ENCODE results near the gene NCOA6.

NCOA6 gene

DNA sequence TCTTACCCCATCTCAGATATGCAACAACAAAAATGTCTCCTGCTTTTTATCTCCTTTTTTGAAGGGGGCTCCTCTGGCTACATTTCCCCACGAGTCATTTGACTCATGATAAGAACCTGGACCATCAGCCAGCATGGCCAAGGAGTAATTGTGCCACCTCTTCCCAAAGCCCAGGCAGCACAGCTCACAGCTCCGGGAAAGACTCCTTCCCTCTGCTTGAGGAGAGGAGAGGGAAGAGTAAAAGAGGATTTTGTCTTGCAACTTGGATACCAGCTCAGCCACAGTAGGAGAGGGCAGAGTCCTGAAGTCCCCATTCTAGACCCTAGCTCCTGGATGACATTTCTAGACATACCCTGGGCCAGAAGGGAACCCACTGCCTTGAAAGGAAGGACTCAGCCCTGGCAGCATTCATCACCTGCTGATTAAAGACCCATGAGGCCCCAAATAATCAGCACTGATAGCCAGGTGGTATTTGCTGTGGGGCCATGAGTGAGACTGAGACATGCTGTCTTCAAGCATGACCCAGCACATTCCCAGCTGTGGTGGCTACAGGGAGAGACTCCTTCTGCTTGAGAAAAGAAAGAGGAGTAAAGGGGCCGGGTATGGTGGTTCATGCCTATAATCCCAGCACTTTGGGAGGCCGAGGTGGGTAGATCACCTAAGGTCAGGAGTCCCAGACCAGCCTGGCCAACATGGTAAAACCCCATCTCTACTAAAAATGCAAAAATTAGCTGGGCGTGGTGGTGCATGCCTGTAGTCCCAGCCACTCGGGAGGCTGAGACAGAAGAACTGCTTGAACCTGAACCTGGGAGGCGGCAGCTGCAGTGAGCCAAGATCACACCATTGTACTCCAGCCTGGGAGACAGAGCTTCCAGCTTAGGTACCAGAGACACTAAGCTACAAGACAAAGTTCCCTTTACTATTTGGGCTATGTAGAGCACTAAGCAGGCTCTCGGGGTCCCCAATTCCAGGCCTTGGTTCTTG, 28.1 kb downstream of the NCOA6 start:
- TF ChIP-seq GABPA (IDR thresholded peaks at IDR 0.05; ENCODE audit: low read depth) (no peak), SPI1 (IDR thresholded peaks at IDR 0.05; ENCODE audit: borderline replicate concordance, low read depth) (no peak), POLR2AphosphoS5 (IDR thresholded peaks at IDR 0.05; ENCODE audit: low read depth) (no peak)
- TF ChIP-seq, protein P1, sequence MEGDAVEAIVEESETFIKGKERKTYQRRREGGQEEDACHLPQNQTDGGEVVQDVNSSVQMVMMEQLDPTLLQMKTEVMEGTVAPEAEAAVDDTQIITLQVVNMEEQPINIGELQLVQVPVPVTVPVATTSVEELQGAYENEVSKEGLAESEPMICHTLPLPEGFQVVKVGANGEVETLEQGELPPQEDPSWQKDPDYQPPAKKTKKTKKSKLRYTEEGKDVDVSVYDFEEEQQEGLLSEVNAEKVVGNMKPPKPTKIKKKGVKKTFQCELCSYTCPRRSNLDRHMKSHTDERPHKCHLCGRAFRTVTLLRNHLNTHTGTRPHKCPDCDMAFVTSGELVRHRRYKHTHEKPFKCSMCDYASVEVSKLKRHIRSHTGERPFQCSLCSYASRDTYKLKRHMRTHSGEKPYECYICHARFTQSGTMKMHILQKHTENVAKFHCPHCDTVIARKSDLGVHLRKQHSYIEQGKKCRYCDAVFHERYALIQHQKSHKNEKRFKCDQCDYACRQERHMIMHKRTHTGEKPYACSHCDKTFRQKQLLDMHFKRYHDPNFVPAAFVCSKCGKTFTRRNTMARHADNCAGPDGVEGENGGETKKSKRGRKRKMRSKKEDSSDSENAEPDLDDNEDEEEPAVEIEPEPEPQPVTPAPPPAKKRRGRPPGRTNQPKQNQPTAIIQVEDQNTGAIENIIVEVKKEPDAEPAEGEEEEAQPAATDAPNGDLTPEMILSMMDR (IDR thresholded peaks at IDR 0.05; ENCODE audit: insufficient read depth, low read length): no peak
- TF ChIP-seq, protein P2, sequence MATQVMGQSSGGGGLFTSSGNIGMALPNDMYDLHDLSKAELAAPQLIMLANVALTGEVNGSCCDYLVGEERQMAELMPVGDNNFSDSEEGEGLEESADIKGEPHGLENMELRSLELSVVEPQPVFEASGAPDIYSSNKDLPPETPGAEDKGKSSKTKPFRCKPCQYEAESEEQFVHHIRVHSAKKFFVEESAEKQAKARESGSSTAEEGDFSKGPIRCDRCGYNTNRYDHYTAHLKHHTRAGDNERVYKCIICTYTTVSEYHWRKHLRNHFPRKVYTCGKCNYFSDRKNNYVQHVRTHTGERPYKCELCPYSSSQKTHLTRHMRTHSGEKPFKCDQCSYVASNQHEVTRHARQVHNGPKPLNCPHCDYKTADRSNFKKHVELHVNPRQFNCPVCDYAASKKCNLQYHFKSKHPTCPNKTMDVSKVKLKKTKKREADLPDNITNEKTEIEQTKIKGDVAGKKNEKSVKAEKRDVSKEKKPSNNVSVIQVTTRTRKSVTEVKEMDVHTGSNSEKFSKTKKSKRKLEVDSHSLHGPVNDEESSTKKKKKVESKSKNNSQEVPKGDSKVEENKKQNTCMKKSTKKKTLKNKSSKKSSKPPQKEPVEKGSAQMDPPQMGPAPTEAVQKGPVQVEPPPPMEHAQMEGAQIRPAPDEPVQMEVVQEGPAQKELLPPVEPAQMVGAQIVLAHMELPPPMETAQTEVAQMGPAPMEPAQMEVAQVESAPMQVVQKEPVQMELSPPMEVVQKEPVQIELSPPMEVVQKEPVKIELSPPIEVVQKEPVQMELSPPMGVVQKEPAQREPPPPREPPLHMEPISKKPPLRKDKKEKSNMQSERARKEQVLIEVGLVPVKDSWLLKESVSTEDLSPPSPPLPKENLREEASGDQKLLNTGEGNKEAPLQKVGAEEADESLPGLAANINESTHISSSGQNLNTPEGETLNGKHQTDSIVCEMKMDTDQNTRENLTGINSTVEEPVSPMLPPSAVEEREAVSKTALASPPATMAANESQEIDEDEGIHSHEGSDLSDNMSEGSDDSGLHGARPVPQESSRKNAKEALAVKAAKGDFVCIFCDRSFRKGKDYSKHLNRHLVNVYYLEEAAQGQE (IDR thresholded peaks at IDR 0.05; ENCODE audit: insufficient replicate concordance, low read depth): no peak
- no peak overlapping the region for H3K4me3 ChIP-seq (replicated peaks; ENCODE audit: insufficient read depth, low read length)
- H3K27ac ChIP-seq (replicated peaks): no peak overlapping the region
- no peaks in the 10 kb centered on the region for H3K27me3 ChIP-seq (ENCODE audit: insufficient read depth, poor library complexity, severe bottlenecking)
- no peak for DNase-seq (ENCODE audit: low read depth in 1 of 2, low spot score in 1 of 2)

DNA sequence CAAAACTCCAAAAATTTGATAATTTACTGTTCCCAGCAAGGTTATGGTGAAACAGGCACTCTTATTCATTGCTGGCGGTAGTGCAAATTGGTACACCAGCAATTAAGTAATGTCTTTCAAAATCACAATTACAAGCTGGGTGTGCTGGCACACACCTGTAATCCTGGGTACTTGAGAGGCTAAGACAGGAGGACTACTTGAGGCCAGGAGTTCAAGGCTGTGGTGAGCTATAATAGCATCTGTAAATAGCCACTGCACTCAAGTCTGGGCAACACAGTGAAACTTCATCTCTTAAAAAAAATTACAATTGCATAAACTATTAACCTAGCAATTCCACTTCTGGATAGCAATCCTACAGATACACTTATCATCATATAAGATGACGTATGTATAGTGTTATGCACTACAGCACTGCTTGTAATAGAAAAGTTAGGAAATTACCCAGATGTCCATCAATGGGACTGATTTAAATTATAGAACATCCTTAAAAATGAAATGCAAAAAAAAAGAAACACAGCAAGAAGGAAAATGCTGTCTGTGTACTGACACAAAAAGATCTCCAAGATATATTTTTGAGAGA, 31.4 kb downstream of the NCOA6 start:
- Histone ChIP-seq H3K27me3 (ENCODE audit: insufficient read depth, poor library complexity, severe bottlenecking) (no peaks in the 10 kb centered on the region), H3K27ac (replicated peaks) (no peak overlapping the region), H3K4me3 (replicated peaks; ENCODE audit: insufficient read depth, low read length) (no peak overlapping the region)
- DNase-seq (ENCODE audit: low read depth in 1 of 2, low spot score in 1 of 2): no peak
- TF ChIP-seq, protein P1 (IDR thresholded peaks at IDR 0.05; ENCODE audit: insufficient read depth, low read length): no peak
- TF ChIP-seq, protein P2 (IDR thresholded peaks at IDR 0.05; ENCODE audit: insufficient replicate concordance, low read depth): no peak
- TF ChIP-seq GABPA (IDR thresholded peaks at IDR 0.05; ENCODE audit: low read depth) (no peak), SPI1 (IDR thresholded peaks at IDR 0.05; ENCODE audit: borderline replicate concordance, low read depth) (no peak), POLR2AphosphoS5 (IDR thresholded peaks at IDR 0.05; ENCODE audit: low read depth) (no peak)

DNA sequence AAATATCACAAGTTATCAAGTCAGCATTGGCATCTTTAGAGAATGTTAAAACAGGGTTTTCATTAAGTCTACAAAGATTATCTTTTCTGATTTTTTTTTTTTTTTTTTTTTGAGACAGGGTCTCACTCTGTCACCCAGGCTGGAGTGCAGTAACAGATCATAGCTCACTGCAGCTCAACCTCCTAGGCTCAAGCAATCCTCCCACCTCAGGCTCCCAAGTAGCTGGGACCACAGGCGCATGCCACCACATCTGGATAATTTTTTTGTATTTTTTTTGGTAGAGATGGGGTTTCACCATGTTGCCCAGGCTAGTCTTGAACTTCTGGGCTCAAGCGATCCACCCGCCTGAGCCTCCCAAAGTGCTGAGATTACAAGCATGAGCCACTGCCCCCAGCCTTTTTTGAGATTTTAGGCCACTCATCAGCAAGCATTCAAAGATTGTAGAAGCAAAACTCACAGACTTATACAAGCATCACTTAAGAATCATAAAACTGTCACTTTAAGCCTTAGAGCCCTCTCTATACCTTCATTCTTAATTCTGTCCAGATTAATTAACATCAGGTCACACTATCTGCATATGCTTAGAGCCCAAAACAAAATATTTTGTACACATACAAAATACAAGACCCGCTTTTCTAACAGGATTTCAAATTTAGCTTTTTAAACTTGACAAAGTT, 32.6 kb downstream of the NCOA6 start:
- no peaks in the 10 kb centered on the region for H3K27me3 ChIP-seq (ENCODE audit: insufficient read depth, poor library complexity, severe bottlenecking)
- H3K4me3 ChIP-seq (replicated peaks; ENCODE audit: insufficient read depth, low read length): no peak overlapping the region
- no peak overlapping the region for H3K27ac ChIP-seq (replicated peaks)
- no peak for TF ChIP-seq POLR2AphosphoS5 (IDR thresholded peaks at IDR 0.05; ENCODE audit: low read depth)
- TF ChIP-seq GABPA (IDR thresholded peaks at IDR 0.05; ENCODE audit: low read depth): no peak
- TF ChIP-seq, protein P1 (IDR thresholded peaks at IDR 0.05; ENCODE audit: insufficient read depth, low read length): no peak
- TF ChIP-seq, protein P2 (IDR thresholded peaks at IDR 0.05; ENCODE audit: insufficient replicate concordance, low read depth): no peak
- no peak for TF ChIP-seq SPI1 (IDR thresholded peaks at IDR 0.05; ENCODE audit: borderline replicate concordance, low read depth)
- DNase-seq (ENCODE audit: low read depth in 1 of 2, low spot score in 1 of 2): no peak

All from HL-60 (cell line).